ENCODE data around the gene TRIAP1.

TRIAP1 gene

GRCh38 chr12:120397824-120398540 is 48.2 kb downstream of the TRIAP1 start:
- DNase-seq (ENCODE audit: low read depth, low spot score), result no peak
- H3K27ac ChIP-seq, result no peak overlapping the region

DNA sequence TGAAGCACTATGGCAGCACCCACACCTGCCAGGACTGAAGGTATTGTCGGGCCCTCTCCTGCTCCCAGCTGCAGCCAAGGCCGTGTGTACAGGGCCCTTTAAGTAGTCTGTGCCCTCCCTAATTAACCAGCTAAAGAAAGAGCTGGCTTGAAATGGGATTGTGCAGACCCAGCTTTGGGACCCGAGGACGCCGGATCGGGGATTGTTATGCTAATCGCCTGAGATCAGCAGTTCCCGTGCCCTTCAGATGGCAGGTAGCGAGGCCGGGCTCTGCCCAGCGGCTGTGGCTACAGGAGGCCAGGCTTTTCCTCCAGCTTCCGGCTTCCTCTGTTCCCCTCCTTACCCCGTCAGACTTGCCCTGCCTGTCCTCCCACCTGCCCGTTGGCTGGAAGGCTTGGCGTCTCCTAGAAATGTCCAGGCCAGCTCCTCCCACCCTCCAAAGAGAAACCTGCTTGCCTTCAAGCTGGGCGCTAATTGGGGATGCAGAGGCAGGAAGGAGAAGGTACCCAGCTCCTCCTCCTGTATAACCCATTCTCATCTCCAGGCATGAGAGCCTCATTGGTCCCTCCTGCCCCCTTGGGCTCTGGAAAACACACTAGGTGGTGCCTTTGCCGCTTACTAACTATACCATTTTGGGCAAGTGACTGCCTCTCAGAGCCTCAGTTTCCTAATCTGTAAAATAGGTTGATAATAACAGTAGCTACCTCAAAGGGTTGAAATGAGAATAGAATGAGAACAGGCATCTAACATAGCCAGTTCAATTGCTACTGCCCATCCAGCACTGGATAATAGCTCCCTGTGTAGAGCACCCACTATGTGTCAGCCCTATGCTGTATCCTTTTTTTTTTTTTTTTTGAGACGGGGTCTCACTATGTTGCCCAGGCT is 51.5 kb downstream of the TRIAP1 start:
- DNase-seq (ENCODE audit: low read depth, low spot score), result peak; percentile 41
- H3K27ac ChIP-seq, result no peak overlapping the region

Measured in epithelial cell of prostate (primary cell).